ENCODE results near the gene RHPN2. TPM values are rescaled to one million over a fixed set of nuclear protein-coding genes. Genes with fewer than 3 reads are reported as not detected.
"Not testable (repeated sequence)": the region's sequence is repeated elsewhere in the genome, so short reads cannot be mapped to it uniquely, and the experiment has no call there.

Gene RHPN2
- total RNA-seq, 2 experiments from 2014 or later = 4.5 to 5.3 TPM

- H3K27me3 Mint-ChIP-seq = no peaks in the 10 kb centered on the region
These were observed 15.6 kb downstream of the RHPN2 start for GRCh38 chr19:33048806-33049676.

GRCh38 chr19:33047422-33047821 is 17.3 kb downstream of the RHPN2 start:
- no peak overlapping the region for H3K4me3 Mint-ChIP-seq
- DNase-seq = no peak
- H3K9me3 Mint-ChIP-seq = no peaks in the 10 kb centered on the region
- no peaks in the 10 kb centered on the region for H3K27me3 Mint-ChIP-seq
- H3K4me1 Mint-ChIP-seq = no peaks in the 10 kb centered on the region
- no peak overlapping the region for H3K27ac Mint-ChIP-seq
- H3K36me3 Mint-ChIP-seq = no peaks in the 10 kb centered on the region

More at GRCh38 chr19:33048806-33049676, 15.6 kb downstream of the RHPN2 start:
- Mint-ChIP-seq H3K9me3 (no peaks in the 10 kb centered on the region), H3K4me3 (no peak overlapping the region), H3K27ac (no peak overlapping the region), H3K4me1 (no peaks in the 10 kb centered on the region), H3K36me3 (no peaks in the 10 kb centered on the region)
- DNase-seq = no peak

GRCh38 chr19:33041828-33042160 is 22.9 kb downstream of the RHPN2 start:
- H3K27me3 Mint-ChIP-seq, H3K27ac Mint-ChIP-seq, DNase-seq, H3K4me3 Mint-ChIP-seq, H3K36me3 Mint-ChIP-seq, H3K9me3 Mint-ChIP-seq: not testable (repeated sequence)
- peaks cover 10% of the 10 kb centered on the region for H3K4me1 Mint-ChIP-seq

- no peaks in the 10 kb centered on the region for H3K9me3 Mint-ChIP-seq
- peaks cover 6% of the 10 kb centered on the region for H3K36me3 Mint-ChIP-seq
- no peak overlapping the region for H3K27ac Mint-ChIP-seq
- no peak overlapping the region for H3K4me3 Mint-ChIP-seq
- no peak for DNase-seq
- peaks cover 10% of the 10 kb centered on the region for H3K4me1 Mint-ChIP-seq
- H3K27me3 Mint-ChIP-seq = no peaks in the 10 kb centered on the region
These were observed 23.5 kb downstream of the RHPN2 start for GRCh38 chr19:33040994-33041827.

GRCh38 chr19:33039815-33040214 is 24.9 kb downstream of the RHPN2 start:
- H3K9me3 Mint-ChIP-seq = no peaks in the 10 kb centered on the region
- H3K36me3 Mint-ChIP-seq = peaks cover 6% of the 10 kb centered on the region
- H3K27ac Mint-ChIP-seq = no peak overlapping the region
- no peaks in the 10 kb centered on the region for H3K27me3 Mint-ChIP-seq
- DNase-seq = no peak
- H3K4me3 Mint-ChIP-seq = no peak overlapping the region
- H3K4me1 Mint-ChIP-seq = peaks cover 10% of the 10 kb centered on the region

GRCh38 chr19:33039108-33039599 is 25.5 kb downstream of the RHPN2 start:
- Mint-ChIP-seq H3K4me1 (peaks cover 10% of the 10 kb centered on the region), H3K4me3 (no peak overlapping the region), H3K27ac (no peak overlapping the region), H3K36me3 (peaks cover 6% of the 10 kb centered on the region), H3K27me3 (no peaks in the 10 kb centered on the region), H3K9me3 (no peaks in the 10 kb centered on the region)
- DNase-seq = no peak

- H3K27ac Mint-ChIP-seq = peak overlapping the region; percentile 75
- peak overlapping the region; percentile 77 for H3K4me3 Mint-ChIP-seq
- H3K9me3 Mint-ChIP-seq, H3K36me3 Mint-ChIP-seq, H3K27me3 Mint-ChIP-seq: not testable (repeated sequence)
- DNase-seq = peak; percentile 19
- H3K4me1 Mint-ChIP-seq = peaks cover 10% of the 10 kb centered on the region
These were observed 27.3 kb downstream of the RHPN2 start for GRCh38 chr19:33037168-33038025.

- H3K27ac Mint-ChIP-seq = peak overlapping the region; percentile 75
- H3K4me1 Mint-ChIP-seq = peaks cover 10% of the 10 kb centered on the region
- not testable (repeated sequence) for H3K4me3 Mint-ChIP-seq
These were observed 28.1 kb downstream of the RHPN2 start for GRCh38 chr19:33036370-33037167.

GRCh38 chr19:33035461-33035860 is 29.2 kb downstream of the RHPN2 start:
- Mint-ChIP-seq H3K27me3 (no peaks in the 10 kb centered on the region), H3K27ac (no peak overlapping the region), H3K36me3 (peaks cover 6% of the 10 kb centered on the region), H3K9me3 (no peaks in the 10 kb centered on the region), H3K4me3 (no peak overlapping the region), H3K4me1 (peaks cover 10% of the 10 kb centered on the region)
- DNase-seq = no peak

More at GRCh38 chr19:33036370-33037167, 28.1 kb downstream of the RHPN2 start:
- not testable (repeated sequence) for H3K27me3 Mint-ChIP-seq, DNase-seq, H3K36me3 Mint-ChIP-seq, H3K9me3 Mint-ChIP-seq

- H3K4me3 Mint-ChIP-seq = no peak overlapping the region
- peaks cover 4% of the 10 kb centered on the region for H3K4me1 Mint-ChIP-seq
- peaks cover 13% of the 10 kb centered on the region for H3K9me3 Mint-ChIP-seq
- DNase-seq = no peak
- H3K36me3 Mint-ChIP-seq = peaks cover 5% of the 10 kb centered on the region
- no peaks in the 10 kb centered on the region for H3K27me3 Mint-ChIP-seq
- no peak overlapping the region for H3K27ac Mint-ChIP-seq
These were observed 32.4 kb downstream of the RHPN2 start for GRCh38 chr19:33032218-33032781.

- H3K27me3 Mint-ChIP-seq = peaks cover 3% of the 10 kb centered on the region
- H3K4me3 Mint-ChIP-seq = no peak overlapping the region
- no peak for DNase-seq
- no peak overlapping the region for H3K27ac Mint-ChIP-seq
- no peaks in the 10 kb centered on the region for H3K4me1 Mint-ChIP-seq
- H3K36me3 Mint-ChIP-seq = peaks cover 5% of the 10 kb centered on the region
- peaks cover 13% of the 10 kb centered on the region for H3K9me3 Mint-ChIP-seq
These were observed 34.9 kb downstream of the RHPN2 start for GRCh38 chr19:33029746-33030303.

- H3K27ac Mint-ChIP-seq, H3K4me1 Mint-ChIP-seq, DNase-seq, H3K36me3 Mint-ChIP-seq, H3K27me3 Mint-ChIP-seq, H3K4me3 Mint-ChIP-seq: not testable (repeated sequence)
- H3K9me3 Mint-ChIP-seq = peaks cover 13% of the 10 kb centered on the region
These were observed 38.1 kb downstream of the RHPN2 start for GRCh38 chr19:33026602-33027001.

- not testable (repeated sequence) for DNase-seq, H3K4me3 Mint-ChIP-seq, H3K27me3 Mint-ChIP-seq, H3K27ac Mint-ChIP-seq, H3K36me3 Mint-ChIP-seq, H3K4me1 Mint-ChIP-seq
- peaks cover 13% of the 10 kb centered on the region for H3K9me3 Mint-ChIP-seq
These were observed 39.0 kb downstream of the RHPN2 start for GRCh38 chr19:33025468-33026238.

All from activated naive CD8-positive, alpha-beta T cell treated with anti-CD3 and anti-CD28 coated beads for 36 hours (primary cell).